Endodermal cell (in vitro differentiated cells): ENCODE data around the gene VMP1. TPM values are rescaled to one million over a fixed set of nuclear protein-coding genes. Genes with fewer than 3 reads are reported as not detected.
A peak's percentile ranks its signal among the peaks of the same experiment; 100 is the strongest.
"Not testable (repeated sequence)": the region's sequence is repeated elsewhere in the genome, so short reads cannot be mapped to it uniquely, and the experiment has no call there.

ENCODE experiments used
- DNase-seq: peaks from one replicate; pipeline ENCODE4 v3.0.0-alpha.2; 2017
- H3K27ac ChIP-seq: 2 replicates; pipeline ENCODE4 v1.5.1; 2013; ENCODE audit warnings: mild to moderate bottlenecking, low read depth, low read length, moderate library complexity
- H3K27me3 ChIP-seq: 2 replicates; pipeline ENCODE4 v1.6.1; 2013; ENCODE audit warnings: mild to moderate bottlenecking, low read length, moderate library complexity; ENCODE audit not compliant: insufficient read depth, control insufficient read depth, poor library complexity, severe bottlenecking
- H3K36me3 ChIP-seq: 2 replicates; pipeline ENCODE4 v1.7.0; 2013; ENCODE audit warnings: mild to moderate bottlenecking, low read length, moderate library complexity; ENCODE audit not compliant: control insufficient read depth, insufficient read depth
- H3K4me1 ChIP-seq: one replicate; pipeline ENCODE4 v1.7.0; 2013; ENCODE audit warnings: low read length; ENCODE audit not compliant: control insufficient read depth, insufficient read depth
- H3K4me3 ChIP-seq: 2 replicates; pipeline ENCODE4 v1.5.1; 2013; ENCODE audit warnings: mild to moderate bottlenecking, low read length, moderate library complexity
- H3K9ac ChIP-seq: 2 replicates; pipeline ENCODE4 v1.6.1; 2013; ENCODE audit warnings: mild to moderate bottlenecking, low read length, moderate library complexity; ENCODE audit not compliant: poor library complexity, severe bottlenecking; ENCODE audit errors: extremely low read depth
- H3K9me3 ChIP-seq: 2 replicates; pipeline ENCODE4 v1.6.1; 2013; ENCODE audit warnings: mild to moderate bottlenecking, low read length, moderate library complexity; ENCODE audit not compliant: control insufficient read depth
- H3K27ac Mint-ChIP-seq: 2 replicates; pipeline ENCODE4 v1.8.0; 2020; ENCODE audit warnings: mixed read lengths
- H3K27me3 Mint-ChIP-seq: 2 replicates; pipeline ENCODE4 v1.8.0; 2021; ENCODE audit warnings: mild to moderate bottlenecking, mixed read lengths; ENCODE audit not compliant: insufficient read depth
- H3K36me3 Mint-ChIP-seq: 2 replicates; pipeline ENCODE4 v1.8.0; 2020; ENCODE audit warnings: low read depth, mixed read lengths
- H3K4me1 Mint-ChIP-seq: 2 replicates; pipeline ENCODE4 v1.8.0; 2020; ENCODE audit warnings: mixed read lengths
- H3K4me3 Mint-ChIP-seq: 2 replicates; pipeline ENCODE4 v1.8.0; 2020; ENCODE audit warnings: mild to moderate bottlenecking, moderate library complexity, mixed read lengths
- H3K9me3 Mint-ChIP-seq: 2 replicates; pipeline ENCODE4 v1.8.0; 2020; ENCODE audit warnings: mild to moderate bottlenecking, mixed read lengths
- CTCF ChIP-seq: fragments of 200-600 bp; sonication (generic); conservative IDR thresholded peaks from 2 replicates; pipeline ENCODE4 v1.5.0; 2021; ENCODE audit warnings: antibody characterized with exemption, mild to moderate bottlenecking
- WGBS, 2 experiments: methylation state at CpG; one replicate each; pipeline versions ENCODE4 v1.1.5 to v1.1.7; 2013; ENCODE audit warnings: missing lambda C conversion rate in 2 of 2, mixed read lengths in 1 of 2; ENCODE audit not compliant: insufficient coverage in 1 of 2, insufficient read length in 1 of 2; 5-methylcytosine and 5-hydroxymethylcytosine counted together
- total RNA-seq, 2 donors: library from RNA; stranded (reverse); fragmentation: NEBNext Ultra II Directional in 1 of 2; extraction: Animal tissue kit (Norgen Biotek cat#: 25700) in 1 of 2; gene quantifications; 2 replicates in 1 of 2; 3 replicates in 1 of 2; pipeline ENCODE4 v1.2.1, GENCODE V29; 2021

The VMP1 gene
- total RNA-seq, 2 donors from 2014 or later, result 67.9 to 69.9 TPM

GRCh38 chr17:59870482-59870881, 163.0 kb downstream of the VMP1 start:
- Mint-ChIP-seq H3K36me3 (peaks cover 28% of the 10 kb centered on the region), H3K9me3 (no peaks in the 10 kb centered on the region), H3K4me1 (peaks cover 8% of the 10 kb centered on the region), H3K27ac (no peak overlapping the region), H3K27me3 (no peaks in the 10 kb centered on the region), H3K4me3 (no peak overlapping the region)
- Histone ChIP-seq H3K27me3 (no peaks in the 10 kb centered on the region), H3K9ac (no peak overlapping the region), H3K27ac (no peak overlapping the region), H3K4me1 (no peaks in the 10 kb centered on the region), H3K4me3 (peak overlapping the region; percentile 18), H3K9me3 (no peaks in the 10 kb centered on the region), H3K36me3 (peaks cover 13% of the 10 kb centered on the region)
- no peak for TF ChIP-seq CTCF
- 93 to 96% methylated on average over 8 of the region's 8 CpGs for WGBS, 2 experiments
- DNase-seq, result no peak

GRCh38 chr17:59872351-59872750, 164.9 kb downstream of the VMP1 start:
- no peaks in the 10 kb centered on the region for H3K27me3 ChIP-seq
- H3K4me3 ChIP-seq, result no peak overlapping the region
- H3K9ac ChIP-seq, result no peak overlapping the region
- Mint-ChIP-seq H3K4me3 (no peak overlapping the region), H3K9me3 (no peaks in the 10 kb centered on the region), H3K36me3 (peaks cover 32% of the 10 kb centered on the region), H3K27ac (no peak overlapping the region), H3K27me3 (no peaks in the 10 kb centered on the region), H3K4me1 (peaks cover 8% of the 10 kb centered on the region)
- H3K27ac ChIP-seq, result no peak overlapping the region
- peaks cover 29% of the 10 kb centered on the region for H3K36me3 ChIP-seq
- H3K9me3 ChIP-seq, result no peaks in the 10 kb centered on the region
- no peak for DNase-seq
- H3K4me1 ChIP-seq, result no peaks in the 10 kb centered on the region
- TF ChIP-seq CTCF, result no peak

- H3K27me3 Mint-ChIP-seq, H3K4me1 Mint-ChIP-seq, H3K4me1 ChIP-seq, H3K4me3 Mint-ChIP-seq, DNase-seq, H3K27me3 ChIP-seq, H3K4me3 ChIP-seq, H3K27ac ChIP-seq, H3K27ac Mint-ChIP-seq, H3K9me3 Mint-ChIP-seq, H3K9ac ChIP-seq, H3K9me3 ChIP-seq: not testable (repeated sequence)
- peaks cover 40% of the 10 kb centered on the region for H3K36me3 Mint-ChIP-seq
- WGBS, 2 experiments, result 94 to 100% methylated on average over 4 to 8 of the region's 8 CpGs
- H3K36me3 ChIP-seq, result peaks cover 34% of the 10 kb centered on the region
Observed at GRCh38 chr17:59873414-59873813, 166.0 kb downstream of the VMP1 start.

GRCh38 chr17:59874376-59874775, 166.9 kb downstream of the VMP1 start:
- Histone ChIP-seq H3K9ac (no peak overlapping the region), H3K27me3 (no peaks in the 10 kb centered on the region), H3K27ac (no peak overlapping the region), H3K36me3 (peaks cover 40% of the 10 kb centered on the region), H3K9me3 (no peaks in the 10 kb centered on the region), H3K4me3 (no peak overlapping the region), H3K4me1 (no peaks in the 10 kb centered on the region)
- 71 to 95% methylated on average over 2 of the region's 2 CpGs for WGBS, 2 experiments
- no peak overlapping the region for H3K27ac Mint-ChIP-seq
- no peak for TF ChIP-seq CTCF
- no peak for DNase-seq
- H3K4me3 Mint-ChIP-seq, result no peak overlapping the region
- peaks cover 38% of the 10 kb centered on the region for H3K36me3 Mint-ChIP-seq
- peaks cover 8% of the 10 kb centered on the region for H3K4me1 Mint-ChIP-seq
- H3K9me3 Mint-ChIP-seq, result no peaks in the 10 kb centered on the region
- no peaks in the 10 kb centered on the region for H3K27me3 Mint-ChIP-seq
